Esophagus squamous epithelium (tissue), 4 donors: ENCODE data around the gene PRPF4.

Experiments
- CTCF ChIP-seq, 6 experiments: fragments of 450-650 bp in 4 of 6; fragments of 200-600 bp in 2 of 6; sonication (generic) in 2 of 6; IDR thresholded peaks; one replicate each; pipeline ENCODE4 v1.5.1; 2016 to 2019; ENCODE audit warnings: antibody characterized with exemption in 6 of 6, mild to moderate bottlenecking in 4 of 6, moderate library complexity in 4 of 6
- POLR2A ChIP-seq, 4 donors: fragments of 450-650 bp; IDR thresholded peaks; one replicate each; pipeline ENCODE4 v1.6.1; 2017; ENCODE audit warnings: antibody characterized with exemption in 4 of 4, mild to moderate bottlenecking in 4 of 4, moderate library complexity in 3 of 4

DNA sequence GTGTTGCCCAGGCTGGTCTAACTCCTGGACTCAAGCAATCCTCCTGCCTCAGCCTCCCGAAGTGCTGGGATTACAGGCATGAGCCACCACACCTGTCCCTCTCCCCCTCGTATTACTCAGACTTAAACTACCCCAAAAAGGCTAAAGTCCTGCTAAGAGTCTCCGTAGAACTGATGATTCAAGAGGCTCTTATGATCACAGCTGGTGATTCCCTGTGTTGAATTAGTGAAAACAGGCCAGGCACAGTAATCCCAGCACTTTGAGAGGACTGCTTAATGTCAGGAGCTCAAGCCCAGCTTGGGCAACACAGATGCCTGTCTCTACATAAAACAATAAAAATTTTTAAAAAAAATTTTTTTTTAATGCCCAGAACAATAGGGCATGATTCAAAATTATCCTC is 9.3 kb upstream of the PRPF4 start:
- no peak for TF ChIP-seq CTCF (IDR thresholded peaks at IDR 0.05)
- no peak for TF ChIP-seq POLR2A (IDR thresholded peaks at IDR 0.05)
